Right renal cortex interstitium (tissue), 3 donors: Measurements from ENCODE around the gene DPT. TPM values are rescaled to one million over a fixed set of nuclear protein-coding genes. Genes with fewer than 3 reads are reported as not detected.

Experiments
- DNase-seq, 3 donors: peaks; one replicate each; pipeline ENCODE4 v3.0.0-alpha.2; 2013; ENCODE audit warnings: low read depth in 3 of 3, low spot score in 2 of 3
- polyA plus RNA-seq, 3 donors: library from polyadenylated mRNA; unstranded; fragments of 120-200 nt; gene quantifications; one replicate each; pipeline ENCODE4 v1.2.1, GENCODE V29; 2013; ENCODE audit not compliant: insufficient read length in 3 of 3

The DPT gene
- polyA plus RNA-seq, 3 donors = 0.10 TPM; not detected in 1

DNA sequence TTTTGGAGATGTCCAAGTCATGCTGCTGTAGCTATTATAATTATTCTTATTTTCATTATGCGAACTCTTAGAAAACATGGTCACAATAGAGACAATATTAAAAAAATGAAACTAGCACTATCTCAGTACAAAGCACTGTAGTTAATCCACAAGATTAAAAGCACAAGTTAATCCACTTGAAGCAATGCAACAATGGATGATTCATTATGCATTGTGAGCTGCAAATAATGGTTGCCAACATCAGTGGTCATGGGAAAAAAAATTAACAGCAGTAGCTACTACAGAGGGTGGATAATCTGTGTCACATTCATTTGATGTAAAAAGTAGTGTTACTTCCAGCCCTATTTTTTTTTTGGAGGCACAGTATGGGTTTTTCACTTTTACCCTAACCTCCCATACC lies 56.7 kb downstream of the DPT start:
- no peak for DNase-seq

DNA sequence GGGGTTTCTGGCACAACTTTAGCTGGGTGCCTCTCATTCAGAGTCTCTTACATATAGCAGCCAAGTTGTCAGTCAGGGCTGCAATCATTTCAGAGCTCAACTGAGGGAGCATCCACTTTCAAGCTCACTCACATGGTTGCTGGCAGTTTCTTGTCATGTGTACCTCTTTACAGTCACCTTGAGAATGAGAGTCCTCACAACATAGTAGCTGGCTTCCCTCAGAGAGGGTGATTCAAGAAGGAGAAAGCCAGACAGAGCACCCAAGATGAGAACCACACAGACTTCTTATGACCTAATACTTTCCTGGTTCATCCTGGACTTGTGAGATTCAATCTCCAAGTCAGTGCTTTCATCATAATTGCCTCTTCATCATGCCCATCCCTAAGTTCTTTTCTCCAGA lies 57.2 kb downstream of the DPT start:
- no peak for DNase-seq

DNA sequence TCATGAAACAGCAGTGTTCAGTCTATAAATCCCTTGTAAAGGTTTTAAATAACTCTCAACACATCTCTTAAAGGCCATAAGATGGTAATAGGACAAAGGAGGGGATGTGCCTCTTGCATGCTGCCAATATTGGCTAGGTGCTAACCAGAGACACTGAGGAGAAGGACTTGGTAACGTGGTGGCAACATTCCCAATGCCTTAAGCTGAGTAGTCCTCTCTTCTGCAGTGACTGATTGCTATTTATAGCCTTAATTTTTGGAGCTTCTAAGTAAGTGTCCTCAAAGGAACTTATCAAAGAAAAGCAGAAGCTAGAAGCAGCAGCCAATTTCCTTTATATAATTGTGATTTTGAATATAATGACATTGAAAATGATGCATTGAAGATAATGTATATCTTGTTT lies 63.0 kb downstream of the DPT start:
- DNase-seq = no peak

DNA sequence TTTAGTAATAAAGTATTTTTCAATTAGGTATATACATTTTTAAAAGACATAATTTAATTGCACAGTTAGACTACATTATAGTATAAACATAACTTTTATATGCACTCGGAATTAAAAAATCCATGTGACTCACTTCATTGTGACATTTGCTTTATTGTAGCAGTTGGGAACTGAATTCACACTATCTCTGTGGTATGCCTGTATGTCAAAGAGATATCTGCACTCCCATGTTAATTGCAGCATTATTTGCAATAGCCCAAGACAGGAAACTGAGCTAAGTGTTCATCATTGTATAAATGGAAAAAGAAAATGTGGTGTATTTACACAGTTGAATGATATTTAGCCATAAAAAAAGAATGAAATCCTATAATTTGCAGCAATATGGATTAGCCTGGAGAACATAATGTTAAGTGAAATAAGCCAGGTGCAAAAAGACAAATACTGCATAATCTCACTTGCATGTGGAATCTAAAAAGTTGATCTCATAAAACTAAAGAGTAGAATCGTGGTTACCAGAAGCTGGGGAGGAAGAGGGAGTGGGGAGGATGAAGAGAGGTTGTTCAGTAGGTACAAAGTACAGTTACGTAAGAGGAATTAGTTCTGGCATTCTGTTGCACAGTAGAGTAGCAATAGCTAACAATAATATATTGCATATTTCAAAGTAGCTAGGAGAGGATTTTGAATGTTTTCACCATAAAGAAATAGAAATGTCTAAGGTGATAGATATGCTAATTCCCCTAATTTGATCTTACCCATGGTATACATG lies 64.8 kb downstream of the DPT start:
- DNase-seq = no peak

DNA sequence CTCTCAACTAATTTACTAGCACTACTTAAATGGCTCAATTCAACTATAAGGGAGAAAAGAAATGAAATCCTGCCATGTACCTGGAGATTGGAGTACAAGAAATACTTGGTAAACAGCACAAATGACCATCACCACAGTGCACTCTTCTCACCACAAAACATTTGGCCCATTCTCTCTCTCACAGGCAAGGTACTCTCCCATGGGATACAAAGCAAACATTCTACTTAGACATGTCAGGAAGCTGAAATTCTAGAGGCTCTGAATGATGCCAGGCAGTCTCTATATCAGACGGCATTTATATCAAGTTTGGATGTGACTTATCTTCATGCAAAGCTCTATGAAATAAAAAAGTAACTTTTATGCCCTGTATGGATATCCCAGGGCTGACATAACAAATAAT lies 72.5 kb downstream of the DPT start:
- DNase-seq = no peak

DNA sequence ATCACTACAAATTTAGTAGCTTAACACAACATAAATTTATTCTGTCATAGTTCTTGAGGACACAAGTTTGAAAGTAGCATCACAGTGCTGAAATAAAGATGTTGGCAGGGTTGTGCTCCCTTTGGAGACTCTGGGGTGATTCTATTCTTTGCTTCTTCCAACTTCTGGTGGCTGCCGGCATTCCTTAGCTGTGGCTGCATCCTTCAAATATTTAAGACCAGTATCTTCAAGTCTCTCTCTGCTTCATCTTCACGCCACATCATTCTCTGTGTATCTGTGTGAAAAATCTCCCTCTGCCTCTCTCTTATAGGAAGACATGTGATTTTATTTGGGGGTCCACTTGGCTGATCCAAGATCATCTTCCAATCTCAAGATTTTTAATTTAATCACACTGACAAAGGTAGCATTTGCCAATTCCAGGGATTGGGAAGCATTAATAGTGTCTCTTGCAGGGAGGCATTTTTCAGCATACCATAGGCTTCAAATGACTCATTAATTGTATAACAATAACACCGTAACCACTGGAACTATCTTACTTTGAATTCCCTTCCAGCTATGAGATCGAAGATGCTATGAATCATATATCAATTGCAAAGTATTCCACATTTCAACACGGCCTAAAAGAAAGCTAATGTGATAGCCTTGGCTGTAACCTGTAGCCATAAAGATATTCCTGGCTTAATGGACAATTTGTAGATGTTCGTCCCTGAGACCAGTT lies 74.6 kb downstream of the DPT start:
- no peak for DNase-seq

DNA sequence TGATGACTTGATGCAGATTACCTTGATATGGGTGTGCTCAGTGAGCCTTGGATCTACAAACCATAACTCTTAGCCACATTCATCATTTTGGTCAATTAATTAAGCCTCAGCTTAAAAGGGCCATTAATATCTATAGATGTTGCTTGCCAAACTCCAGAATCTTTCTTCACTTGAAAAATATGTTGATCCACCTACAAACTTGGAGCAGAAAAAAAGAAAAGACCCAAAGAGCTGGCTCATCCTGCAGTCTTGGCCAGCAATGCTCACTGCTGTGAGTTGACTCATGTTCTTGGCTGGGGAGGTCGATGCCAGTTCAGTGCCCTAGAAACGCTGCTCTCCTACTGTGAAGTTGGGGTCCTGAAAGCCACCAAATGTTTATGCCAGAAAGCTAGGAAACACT lies 75.4 kb downstream of the DPT start:
- no peak for DNase-seq

DNA sequence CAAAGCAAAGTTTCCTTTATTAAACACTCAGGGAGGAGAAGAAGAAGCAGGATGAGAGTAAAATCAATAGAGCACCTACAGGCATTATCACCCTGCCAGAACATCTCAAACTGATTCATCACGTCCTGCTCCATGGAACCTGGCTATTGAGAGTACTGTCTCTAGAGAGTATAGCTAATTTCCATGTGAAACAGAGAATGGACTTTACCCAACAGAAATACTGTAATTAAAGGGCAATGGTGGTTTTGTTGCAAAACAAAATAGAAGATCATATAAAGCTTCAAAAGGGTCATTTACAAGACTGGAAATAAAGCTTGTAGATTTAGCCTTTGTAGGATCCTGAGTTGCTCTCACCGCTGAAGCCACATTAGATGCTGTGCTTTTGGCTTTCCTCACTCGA lies 83.3 kb downstream of the DPT start:
- DNase-seq = no peak

Other genes starting within 250 kb of the DPT start
- gene XCL2, start 185.2 kb downstream of the DPT start, polyA plus RNA-seq = under 1 TPM in 1 of 3 donors, not detected in 2; 0.33 TPM
- gene XCL1, start 152.6 kb downstream of the DPT start, polyA plus RNA-seq = under 1 TPM in 2 of 3 donors, not detected in 1; 0.19 to 0.21 TPM